ENCODE data around the gene TNRC6C.

DNA sequence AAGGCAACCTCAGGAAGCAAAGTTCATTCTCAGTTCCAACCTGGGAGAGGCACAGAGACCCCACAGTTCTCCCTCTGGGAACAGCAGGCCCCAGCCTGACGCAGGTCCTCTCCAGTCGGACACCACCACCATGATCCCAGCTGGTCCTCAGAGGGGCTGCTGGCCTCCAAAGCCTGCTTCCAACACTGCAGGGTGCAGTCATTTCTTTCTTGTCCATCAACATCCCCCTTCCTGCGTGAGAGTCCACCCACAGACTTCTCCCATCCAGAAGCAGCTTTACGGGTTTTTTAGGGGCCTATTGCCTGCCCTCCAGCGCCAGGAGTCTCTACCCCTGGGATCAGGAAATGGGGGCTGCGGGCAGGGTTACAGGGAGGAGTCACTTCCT, 29.3 kb upstream of the TNRC6C start:
- no peak for TF ChIP-seq POLR2AphosphoS5 (IDR thresholded peaks at IDR 0.05)
- TF ChIP-seq, protein P1, sequence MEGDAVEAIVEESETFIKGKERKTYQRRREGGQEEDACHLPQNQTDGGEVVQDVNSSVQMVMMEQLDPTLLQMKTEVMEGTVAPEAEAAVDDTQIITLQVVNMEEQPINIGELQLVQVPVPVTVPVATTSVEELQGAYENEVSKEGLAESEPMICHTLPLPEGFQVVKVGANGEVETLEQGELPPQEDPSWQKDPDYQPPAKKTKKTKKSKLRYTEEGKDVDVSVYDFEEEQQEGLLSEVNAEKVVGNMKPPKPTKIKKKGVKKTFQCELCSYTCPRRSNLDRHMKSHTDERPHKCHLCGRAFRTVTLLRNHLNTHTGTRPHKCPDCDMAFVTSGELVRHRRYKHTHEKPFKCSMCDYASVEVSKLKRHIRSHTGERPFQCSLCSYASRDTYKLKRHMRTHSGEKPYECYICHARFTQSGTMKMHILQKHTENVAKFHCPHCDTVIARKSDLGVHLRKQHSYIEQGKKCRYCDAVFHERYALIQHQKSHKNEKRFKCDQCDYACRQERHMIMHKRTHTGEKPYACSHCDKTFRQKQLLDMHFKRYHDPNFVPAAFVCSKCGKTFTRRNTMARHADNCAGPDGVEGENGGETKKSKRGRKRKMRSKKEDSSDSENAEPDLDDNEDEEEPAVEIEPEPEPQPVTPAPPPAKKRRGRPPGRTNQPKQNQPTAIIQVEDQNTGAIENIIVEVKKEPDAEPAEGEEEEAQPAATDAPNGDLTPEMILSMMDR (IDR thresholded peaks at IDR 0.05) = no peak
